Activated CD4-positive, alpha-beta T cell treated with anti-CD3 and anti-CD28 coated beads for 1 hour (primary cell): ENCODE data around the gene UBE2D4.
"Not testable (repeated sequence)": the region's sequence is repeated elsewhere in the genome, so short reads cannot be mapped to it uniquely, and the experiment has no call there.

Experiments
- DNase-seq: peaks from one replicate; pipeline ENCODE4 v3.0.0-alpha.2; 2020

Gene UBE2D4

DNA sequence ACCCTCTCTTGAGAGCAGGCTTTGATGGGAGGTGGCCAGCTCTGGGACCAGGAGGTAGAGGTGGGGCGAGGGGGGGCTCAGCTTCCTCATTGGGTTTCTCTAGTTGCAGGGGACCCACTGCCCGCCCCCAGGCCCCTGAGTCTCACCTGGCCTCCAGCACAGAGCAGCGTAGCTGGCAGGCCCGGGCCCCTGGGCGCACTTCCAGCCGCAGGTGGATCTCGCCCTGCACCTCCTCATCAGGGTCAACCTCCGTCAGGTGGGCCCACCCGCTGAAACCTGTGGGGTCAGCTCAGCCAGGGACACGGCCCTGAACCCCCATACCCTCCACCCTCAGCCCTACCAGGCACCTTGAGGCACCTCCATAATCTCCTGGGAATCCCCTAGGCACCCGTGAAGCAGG is 43.4 kb downstream of the UBE2D4 start:
- DNase-seq = not testable (repeated sequence)

DNA sequence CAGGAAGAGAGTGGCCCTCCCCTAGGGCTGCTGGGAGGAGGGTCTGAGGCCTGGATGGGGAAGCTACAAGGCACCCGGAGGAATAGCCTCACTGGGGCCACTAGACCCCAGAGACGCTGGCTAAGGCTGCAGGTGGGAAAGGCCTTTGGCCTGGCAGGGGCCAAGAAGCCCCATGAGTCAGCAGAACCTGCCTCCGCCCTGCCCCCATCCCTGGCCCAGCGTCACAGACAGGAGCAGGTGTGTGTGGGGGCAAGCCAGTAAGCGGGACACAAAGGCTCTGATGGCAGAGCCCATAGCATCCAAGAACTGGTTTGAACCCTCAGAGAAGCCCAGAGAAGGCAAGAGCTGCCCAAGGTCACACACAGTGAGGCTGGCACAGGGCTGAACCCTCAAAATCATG is 44.5 kb downstream of the UBE2D4 start:
- DNase-seq = not testable (repeated sequence)

DNA sequence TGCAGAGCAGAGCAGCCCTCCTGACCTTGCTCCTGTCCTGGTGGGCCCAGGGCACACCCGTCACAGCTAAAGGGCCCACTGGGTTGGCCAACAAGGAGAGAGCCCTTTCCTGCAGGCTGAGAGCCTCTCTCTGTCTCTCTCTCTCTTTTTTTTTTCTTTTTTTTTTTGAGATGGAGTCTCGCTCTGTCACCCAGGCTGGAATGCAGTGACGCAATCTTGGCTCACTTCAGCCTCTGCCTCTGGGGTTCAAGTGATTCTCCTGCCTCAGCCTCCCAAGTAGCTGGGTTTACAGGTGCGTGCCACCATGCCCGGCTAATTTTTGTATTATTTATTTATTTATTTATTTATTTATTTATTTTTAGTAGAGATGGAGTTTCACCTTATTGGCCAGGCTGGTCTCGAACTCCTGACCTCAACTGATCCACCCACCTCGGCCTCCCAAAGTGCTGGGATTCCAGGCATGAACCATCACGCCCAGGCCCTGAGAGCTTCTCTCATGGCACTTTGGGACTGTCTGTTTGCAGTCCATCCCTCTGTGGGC is 47.9 kb downstream of the UBE2D4 start:
- not testable (repeated sequence) for DNase-seq

DNA sequence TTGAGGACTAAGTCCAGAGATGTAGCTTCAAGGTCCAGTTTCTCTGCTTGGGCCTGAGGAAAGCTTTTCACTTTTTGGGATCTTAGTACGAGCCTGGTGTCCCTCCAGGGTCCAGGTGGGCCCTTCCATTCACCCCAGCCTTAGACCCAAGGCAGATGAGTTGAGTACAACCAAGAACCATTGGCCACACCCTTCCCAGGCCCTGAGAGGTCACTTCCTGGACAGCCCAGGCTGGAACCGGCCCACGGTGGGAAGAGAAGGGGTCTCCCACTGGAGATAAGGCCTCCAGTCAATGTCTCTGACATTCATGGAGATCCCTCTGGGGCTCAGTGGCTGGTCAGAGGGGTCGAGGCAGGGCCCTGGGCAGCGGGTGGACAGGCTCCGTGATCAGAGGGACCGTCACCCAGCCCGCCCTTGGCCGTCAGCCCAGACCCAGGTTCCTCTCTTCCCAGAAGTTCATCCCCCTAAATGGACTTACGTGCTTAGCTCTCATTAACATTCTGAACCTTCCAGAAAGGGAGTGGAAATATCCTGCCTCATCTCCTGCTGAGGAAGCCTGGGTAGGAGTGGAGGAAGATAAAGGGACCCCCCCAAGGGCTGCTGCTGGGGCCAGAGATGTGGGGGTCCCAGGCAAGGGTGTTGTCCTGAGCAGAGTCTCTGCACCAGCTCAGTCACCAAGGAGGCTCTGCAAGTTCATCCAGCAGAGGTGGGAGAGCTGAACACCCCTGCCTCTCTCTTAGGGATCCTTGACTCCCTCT is 48.7 kb downstream of the UBE2D4 start:
- not testable (repeated sequence) for DNase-seq

DNA sequence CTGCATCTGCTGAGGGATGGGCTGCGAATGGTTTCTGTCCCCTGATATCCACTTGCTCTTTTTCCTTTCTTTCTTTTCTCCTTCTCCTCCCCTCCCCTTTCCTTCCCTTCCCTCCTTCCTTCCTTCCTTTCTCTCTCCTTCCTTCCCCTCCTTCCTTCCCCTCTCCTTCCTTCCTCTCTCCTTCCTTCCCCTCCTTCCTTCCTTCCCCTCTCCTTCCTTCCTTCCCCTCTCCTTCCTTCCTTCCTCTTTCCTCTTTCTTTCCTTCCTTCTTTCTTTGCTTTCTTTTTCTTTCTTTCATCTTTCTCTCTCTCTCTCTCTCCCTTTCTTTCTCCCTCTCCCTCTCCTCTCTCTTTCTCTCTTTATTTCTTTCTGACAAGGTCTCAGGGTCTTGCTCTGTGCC is 51.3 kb downstream of the UBE2D4 start:
- DNase-seq = no peak

DNA sequence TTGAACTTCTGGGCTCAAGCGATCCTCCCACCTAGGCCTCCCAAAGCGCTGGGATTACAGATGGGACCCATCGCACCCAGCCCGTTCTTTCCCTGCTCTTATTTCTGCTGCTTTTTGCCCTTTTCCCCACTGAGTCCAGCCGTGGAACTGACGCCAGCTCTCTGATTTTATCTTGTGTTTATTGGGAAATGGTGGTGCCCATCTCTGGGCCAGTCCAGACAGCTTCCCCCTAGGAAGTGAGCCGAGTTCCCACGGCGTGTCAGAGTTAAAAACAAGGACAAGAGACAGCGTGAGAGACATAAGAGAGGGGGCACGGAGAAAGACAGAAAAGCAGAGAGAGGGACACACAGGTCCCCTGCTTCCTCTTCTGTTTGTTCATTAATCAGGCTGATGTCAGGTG is 51.9 kb downstream of the UBE2D4 start:
- not testable (repeated sequence) for DNase-seq

DNA sequence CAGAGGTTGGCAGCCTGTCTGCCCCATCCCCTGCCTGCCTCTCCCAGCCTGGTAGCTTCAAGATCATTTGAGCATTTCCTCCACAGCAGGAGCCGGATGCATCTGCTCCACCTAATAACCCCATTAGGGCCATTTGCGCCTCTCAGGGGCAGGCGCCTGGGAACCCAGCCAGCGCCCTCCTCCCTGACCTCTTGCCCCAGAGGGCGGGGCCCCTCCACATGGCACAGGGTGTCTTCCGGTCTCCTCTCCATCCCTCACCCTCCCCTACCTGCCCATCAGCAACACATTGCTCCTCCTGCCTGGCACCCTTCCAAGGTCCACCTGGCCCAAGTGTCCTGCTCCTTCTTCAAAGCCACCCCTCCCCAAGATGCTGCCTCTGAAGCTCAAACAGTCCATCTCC is 56.6 kb downstream of the UBE2D4 start:
- DNase-seq = not testable (repeated sequence)

DNA sequence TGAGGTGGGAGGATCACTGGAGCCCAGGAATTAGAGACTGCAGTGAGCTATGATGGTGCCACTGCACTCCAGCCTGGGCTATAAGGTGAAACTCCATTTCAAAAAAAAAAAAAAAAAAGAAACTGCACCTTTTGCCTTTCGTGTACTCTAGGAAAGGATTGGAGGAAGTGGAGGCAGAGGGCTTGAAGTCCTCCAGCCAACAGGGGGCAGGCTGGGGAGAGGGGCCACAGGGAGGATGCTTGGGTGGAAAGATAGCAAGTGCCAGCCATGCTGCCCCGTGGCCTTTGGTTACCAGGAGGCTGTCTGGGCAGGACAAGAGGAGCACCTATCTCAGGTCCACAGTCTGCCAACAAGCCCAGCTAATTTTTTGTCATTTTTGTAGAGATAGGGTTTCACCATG is 57.5 kb downstream of the UBE2D4 start:
- DNase-seq = not testable (repeated sequence)

DNA sequence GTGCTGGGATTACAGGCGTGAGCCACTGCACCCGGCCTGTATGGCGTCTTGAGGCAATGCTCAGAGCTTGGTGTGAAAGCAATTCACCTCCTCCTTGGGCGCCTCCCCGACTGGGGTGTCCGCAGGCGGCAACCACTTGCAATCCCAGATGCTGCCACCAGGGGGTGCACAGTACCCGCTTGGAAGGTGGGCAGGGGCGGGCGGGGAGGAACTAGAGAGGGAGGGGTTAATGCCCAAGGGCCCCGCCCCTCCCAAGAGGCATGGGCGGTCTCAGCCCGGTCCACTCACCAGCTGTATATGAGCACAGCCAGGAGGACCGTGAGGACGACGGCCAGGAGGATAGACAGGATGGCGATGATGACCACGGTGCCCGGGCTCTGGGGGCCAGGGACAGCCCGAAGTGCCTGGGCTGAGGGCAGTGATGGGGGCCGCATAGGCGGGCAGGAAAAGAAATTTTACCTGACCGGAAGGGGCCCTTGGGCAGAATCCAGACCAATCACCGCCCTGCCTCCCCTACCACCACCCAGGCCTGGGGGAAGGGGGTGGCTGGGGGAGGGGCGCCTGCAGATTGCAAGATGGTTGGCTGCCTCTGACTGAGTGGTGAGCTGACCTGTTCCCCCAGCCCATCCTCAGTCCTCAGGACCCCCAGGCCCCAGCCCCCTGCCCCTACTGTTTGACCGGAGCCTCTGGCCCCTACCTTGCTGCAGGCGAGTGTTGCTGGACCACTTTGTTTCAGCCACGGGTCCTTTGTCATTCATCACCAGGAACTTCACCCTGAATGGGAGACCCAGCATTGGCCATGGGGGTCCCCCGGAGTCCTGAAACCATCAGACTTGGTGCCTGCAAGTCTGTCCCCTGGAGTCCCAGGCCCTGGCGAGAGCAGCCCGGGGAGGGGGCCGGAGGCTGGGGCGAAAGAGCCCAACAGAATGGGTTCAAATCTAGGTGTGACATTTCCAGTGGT is 59.9 kb downstream of the UBE2D4 start:
- peak; percentile 73 for DNase-seq

DNA sequence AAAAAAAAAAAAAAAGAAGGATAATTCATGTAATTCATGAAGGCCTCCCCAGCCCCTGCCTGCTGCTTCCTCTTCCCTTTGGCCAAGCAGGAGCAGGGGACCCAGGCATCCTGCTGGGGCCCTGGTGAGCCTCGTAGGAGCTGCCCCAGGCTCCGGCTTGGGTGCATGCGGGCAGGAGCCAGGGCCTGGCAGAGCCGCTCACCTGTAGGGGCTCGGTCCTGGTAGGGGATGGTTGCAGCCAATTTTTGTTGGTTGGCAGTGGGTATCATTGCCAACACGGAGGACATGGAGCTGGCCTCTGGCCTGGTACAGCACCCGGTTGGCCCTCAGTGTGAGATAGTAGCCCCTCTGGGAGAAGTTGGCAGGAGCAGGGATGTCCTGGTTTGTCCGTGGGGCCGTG is 61.2 kb downstream of the UBE2D4 start:
- DNase-seq = not testable (repeated sequence)

DNA sequence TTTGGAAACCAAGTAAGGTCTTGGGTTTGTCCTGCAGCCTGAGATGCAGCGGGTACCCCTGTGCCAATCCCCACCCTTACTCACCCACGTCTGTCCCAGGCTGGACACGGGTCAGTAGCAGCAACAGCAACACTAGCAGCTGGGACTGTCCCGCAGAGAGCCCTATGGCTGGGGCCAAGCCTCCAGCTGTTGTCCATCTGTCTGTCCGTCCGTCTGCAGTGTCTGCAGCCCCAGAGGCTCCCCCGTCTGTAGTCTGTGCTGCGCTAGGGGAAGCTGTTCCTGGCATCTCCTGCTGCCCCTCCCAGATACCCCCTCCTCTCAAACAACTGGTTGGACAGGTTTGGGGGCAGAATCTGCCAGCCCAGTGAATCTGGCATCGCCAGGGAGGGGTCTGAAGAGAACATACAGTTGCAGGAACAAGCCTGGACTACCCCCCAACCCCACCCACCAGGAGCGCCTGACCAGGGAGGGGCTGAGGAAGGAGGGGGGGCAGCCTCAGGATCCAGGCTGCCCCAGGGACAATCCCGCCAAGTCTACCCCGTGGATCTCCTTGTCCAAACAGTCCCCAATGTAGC is 63.9 kb downstream of the UBE2D4 start:
- not testable (repeated sequence) for DNase-seq

DNA sequence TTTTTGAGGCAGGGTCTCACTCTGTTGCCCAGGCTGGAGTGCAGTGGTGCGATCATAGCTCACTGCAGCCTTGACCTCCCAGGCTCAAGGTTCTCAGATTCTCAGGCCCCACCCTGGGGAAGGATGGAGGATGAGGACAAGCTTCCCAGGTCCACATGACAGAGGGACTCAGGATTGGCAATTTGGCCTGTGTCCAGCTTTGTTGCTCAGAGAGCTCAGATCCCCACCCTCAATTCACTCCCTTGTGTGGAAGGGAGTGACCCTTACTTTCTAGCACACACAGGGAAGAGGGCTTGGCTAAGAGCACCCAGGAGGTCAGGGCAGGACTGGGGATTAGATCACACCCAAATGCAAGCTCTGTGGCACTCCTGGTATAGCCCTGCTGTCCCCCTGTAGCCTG is 64.6 kb downstream of the UBE2D4 start:
- DNase-seq = not testable (repeated sequence)

DNA sequence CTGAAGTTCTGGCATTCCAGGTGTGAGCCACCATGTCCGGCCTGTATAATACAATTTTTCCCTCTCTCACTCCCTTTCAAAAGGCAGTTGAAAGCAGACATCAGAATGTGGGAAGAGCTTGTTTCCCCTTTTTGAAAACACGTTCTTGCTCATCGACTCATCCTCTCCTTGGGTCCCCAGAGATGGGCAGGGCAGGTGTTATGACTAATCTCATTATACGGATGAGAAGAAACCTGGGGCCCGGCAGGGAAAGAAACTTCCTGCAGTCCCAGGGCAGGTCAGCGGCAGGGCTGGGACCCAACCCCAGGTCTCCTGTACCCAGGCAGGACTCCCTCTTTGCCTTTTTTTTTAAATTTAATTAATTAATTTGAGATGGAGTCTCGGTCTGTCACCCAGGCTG is 66.7 kb downstream of the UBE2D4 start:
- not testable (repeated sequence) for DNase-seq

DNA sequence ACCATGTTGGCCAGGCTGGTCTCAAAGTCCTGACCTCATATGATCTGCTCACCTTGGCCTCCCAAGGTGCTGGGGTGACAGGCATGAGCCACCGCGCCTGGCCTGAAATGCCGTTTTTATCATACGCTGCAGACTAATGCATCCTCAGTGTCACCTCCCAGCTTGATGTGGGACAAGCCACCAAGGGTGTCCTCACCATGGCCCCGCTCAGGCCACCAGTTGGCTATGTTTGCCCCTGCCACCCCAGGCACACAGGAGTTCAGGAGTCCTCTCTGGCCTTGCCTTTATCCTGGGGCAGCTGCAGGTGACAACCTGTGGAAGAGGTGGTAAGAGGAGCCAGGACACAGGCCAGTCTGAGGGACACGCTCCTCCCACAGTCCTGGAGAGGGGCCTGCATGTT is 68.4 kb downstream of the UBE2D4 start:
- DNase-seq = not testable (repeated sequence)

DNA sequence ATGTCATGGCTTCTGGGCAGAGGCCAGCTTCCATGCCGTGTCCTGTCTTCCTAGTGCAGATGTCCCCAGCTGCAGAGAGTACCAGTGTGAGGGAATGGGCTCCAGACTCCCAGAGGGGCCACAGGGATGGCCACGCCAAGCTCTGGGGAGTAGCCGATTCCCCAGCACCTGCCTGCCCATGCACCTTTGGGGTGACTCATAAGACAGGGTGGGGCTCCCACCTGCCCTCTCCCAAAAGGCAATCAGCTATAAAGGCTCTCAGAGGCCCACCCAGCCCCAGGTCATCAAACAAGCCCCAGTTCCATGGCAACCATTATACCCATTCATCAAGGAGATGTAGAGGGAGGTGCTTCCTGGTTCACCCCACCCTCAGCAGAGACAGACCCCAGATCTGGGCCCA is 71.3 kb downstream of the UBE2D4 start, which contains the start of gene SPDYE1:
SPDYE1 (plus strand) TSS at position 366 of the 400 bp plus-strand sequence. CDS start 2,053 bp downstream, outside the sequence.
- not testable (repeated sequence) for DNase-seq
